Measurements from ENCODE around the gene XAGE2.

- TF ChIP-seq CTCF (conservative IDR thresholded peaks at IDR 0.05; ENCODE audit: low read length) (no peak), EZH2phosphoT487 (IDR thresholded peaks at IDR 0.05; ENCODE audit: borderline replicate concordance) (no peak)
These were observed 48.0 kb downstream of the XAGE2 start for GRCh38 chrX:52416816-52417215.

All from Loucy (cell line).